ENCODE data around the gene CACNB4. TPM values are rescaled to one million over a fixed set of nuclear protein-coding genes. Genes with fewer than 3 reads are reported as not detected.

The CACNB4 gene
- total and polyA plus RNA-seq, 10 donors, result 0.14 to 5.1 (median 1.6) TPM

GRCh38 chr2:151975460-151976414 lies 123.1 kb downstream of the CACNB4 start:
- WGBS, 5 donors, result 87 to 93% (median 91%) methylated on average over 15 of the region's 15 CpGs
- TF ChIP-seq, protein P1, sequence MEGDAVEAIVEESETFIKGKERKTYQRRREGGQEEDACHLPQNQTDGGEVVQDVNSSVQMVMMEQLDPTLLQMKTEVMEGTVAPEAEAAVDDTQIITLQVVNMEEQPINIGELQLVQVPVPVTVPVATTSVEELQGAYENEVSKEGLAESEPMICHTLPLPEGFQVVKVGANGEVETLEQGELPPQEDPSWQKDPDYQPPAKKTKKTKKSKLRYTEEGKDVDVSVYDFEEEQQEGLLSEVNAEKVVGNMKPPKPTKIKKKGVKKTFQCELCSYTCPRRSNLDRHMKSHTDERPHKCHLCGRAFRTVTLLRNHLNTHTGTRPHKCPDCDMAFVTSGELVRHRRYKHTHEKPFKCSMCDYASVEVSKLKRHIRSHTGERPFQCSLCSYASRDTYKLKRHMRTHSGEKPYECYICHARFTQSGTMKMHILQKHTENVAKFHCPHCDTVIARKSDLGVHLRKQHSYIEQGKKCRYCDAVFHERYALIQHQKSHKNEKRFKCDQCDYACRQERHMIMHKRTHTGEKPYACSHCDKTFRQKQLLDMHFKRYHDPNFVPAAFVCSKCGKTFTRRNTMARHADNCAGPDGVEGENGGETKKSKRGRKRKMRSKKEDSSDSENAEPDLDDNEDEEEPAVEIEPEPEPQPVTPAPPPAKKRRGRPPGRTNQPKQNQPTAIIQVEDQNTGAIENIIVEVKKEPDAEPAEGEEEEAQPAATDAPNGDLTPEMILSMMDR (IDR thresholded peaks at IDR 0.05 in 8 of 11, conservative IDR thresholded peaks at IDR 0.05 in 3 of 11), result no peak
- TF ChIP-seq POLR2AphosphoS5 (IDR thresholded peaks at IDR 0.05) (no peak), POLR2A (IDR thresholded peaks at IDR 0.05) (no peak)
- Histone ChIP-seq H3K27me3 (replicated peaks in 1 of 7) (no peaks in the 10 kb centered on the region), H3K4me3 (no peak overlapping the region), H3K4me1 (no peaks in the 10 kb centered on the region), H3K36me3 (no peaks in the 10 kb centered on the region), H3K27ac (no peak overlapping the region), H3K9me3 (no peaks in the 10 kb centered on the region)
- DNase-seq, result no peak
- intact Hi-C loops (cut with DNase I; ENCODE audit: low total_unique reads), result no loop called here

DNA sequence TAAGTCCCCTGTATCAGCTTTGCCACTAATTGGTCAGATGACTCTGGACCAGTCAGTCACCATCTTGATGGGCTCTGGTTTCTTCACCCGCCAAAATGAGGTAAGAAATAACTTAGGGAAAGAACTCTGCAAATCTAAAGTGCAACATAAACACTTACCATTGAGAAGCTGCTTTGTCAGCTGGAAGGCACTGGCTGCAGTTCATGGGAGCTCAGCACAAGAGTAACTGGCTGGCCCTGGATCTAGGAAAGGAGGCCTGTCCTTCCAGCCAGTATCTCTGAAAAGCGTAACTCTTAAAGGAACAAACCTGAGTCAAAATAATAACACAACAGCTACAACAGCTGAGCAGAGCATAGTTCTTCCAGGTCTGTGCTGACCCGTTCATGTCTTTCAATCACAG lies 123.9 kb downstream of the CACNB4 start:
- Histone ChIP-seq H3K4me1 (no peaks in the 10 kb centered on the region), H3K27me3 (replicated peaks in 1 of 7) (no peaks in the 10 kb centered on the region), H3K36me3 (no peaks in the 10 kb centered on the region), H3K9me3 (no peaks in the 10 kb centered on the region), H3K27ac (no peak overlapping the region), H3K4me3 (no peak overlapping the region)
- 89 to 96% (median 94%) methylated on average over 3 of the region's 3 CpGs for WGBS, 5 donors
- TF ChIP-seq POLR2A (IDR thresholded peaks at IDR 0.05) (no peak), POLR2AphosphoS5 (IDR thresholded peaks at IDR 0.05) (no peak)
- TF ChIP-seq, protein P1 (IDR thresholded peaks at IDR 0.05 in 8 of 11, conservative IDR thresholded peaks at IDR 0.05 in 3 of 11), result no peak
- intact Hi-C loops (cut with DNase I; ENCODE audit: low total_unique reads), result no loop called here
- no peak for DNase-seq

- no peaks in the 10 kb centered on the region for H3K27me3 ChIP-seq (replicated peaks in 1 of 7)
- no peak overlapping the region for H3K4me3 ChIP-seq
- intact Hi-C loops (cut with DNase I; ENCODE audit: low total_unique reads), result no loop called here
- WGBS, 5 donors, result 18 to 38% (median 36%) methylated on average over 8 of the region's 8 CpGs
- TF ChIP-seq POLR2AphosphoS5 (IDR thresholded peaks at IDR 0.05) (no peak), POLR2A (IDR thresholded peaks at IDR 0.05) (no peak)
- TF ChIP-seq, protein P1 (IDR thresholded peaks at IDR 0.05 in 8 of 11, conservative IDR thresholded peaks at IDR 0.05 in 3 of 11), result no peak
- no peaks in the 10 kb centered on the region for H3K4me1 ChIP-seq
- DNase-seq, result no peak
- H3K9me3 ChIP-seq, result no peaks in the 10 kb centered on the region
- no peak overlapping the region for H3K27ac ChIP-seq
- H3K36me3 ChIP-seq, result no peaks in the 10 kb centered on the region
Observed at GRCh38 chr2:151973901-151974199, 125.0 kb downstream of the CACNB4 start.

DNA sequence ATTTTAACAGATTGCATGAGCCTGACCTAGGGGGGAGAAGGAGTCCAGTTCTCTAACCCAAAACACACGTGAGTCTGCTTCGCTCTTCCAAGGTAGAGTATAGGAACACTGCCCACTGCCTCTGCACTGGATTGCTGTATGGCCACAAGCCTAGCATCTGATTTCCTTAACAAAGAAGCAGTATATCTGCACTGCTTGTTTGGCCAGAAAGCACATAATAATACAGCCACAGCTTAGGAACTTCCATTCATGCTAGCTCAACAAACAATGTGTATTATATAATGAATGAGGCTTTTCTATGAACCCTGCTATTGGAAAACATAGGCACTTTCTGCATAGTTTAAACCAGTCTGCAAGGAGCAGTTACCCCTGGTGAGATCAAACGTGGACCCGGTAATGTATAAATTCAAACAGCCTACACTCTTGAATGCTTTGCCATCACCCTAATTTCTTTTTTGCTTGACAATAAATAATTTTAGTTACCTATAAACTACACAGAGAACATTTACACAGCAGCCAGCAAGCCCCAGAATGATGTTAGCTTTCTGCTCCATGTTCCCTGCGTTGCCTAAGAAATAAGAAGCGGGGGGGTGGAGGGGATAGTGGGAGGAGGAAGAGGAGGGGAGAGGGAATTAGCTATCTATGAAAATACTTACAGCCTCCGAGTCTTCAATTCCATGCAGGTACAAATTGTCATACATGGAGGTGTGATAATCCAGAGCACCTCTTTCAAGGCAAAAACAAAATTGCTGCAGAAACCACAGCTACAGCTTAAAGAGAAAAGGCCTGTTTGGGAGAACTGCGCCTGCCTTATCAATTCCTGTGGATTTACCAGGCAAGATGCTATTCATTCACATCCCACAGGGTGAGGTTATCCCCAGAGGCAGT lies 125.6 kb downstream of the CACNB4 start:
- TF ChIP-seq, protein P1 (IDR thresholded peaks at IDR 0.05 in 8 of 11, conservative IDR thresholded peaks at IDR 0.05 in 3 of 11), result no peak
- TF ChIP-seq POLR2AphosphoS5 (IDR thresholded peaks at IDR 0.05) (no peak), POLR2A (IDR thresholded peaks at IDR 0.05) (no peak)
- H3K36me3 ChIP-seq, result no peaks in the 10 kb centered on the region
- no peak overlapping the region for H3K27ac ChIP-seq
- H3K27me3 ChIP-seq (replicated peaks in 1 of 7), result no peaks in the 10 kb centered on the region
- DNase-seq, result no peak
- 83 to 91% (median 89%) methylated on average over 8 of the region's 8 CpGs for WGBS, 5 donors
- intact Hi-C loops (cut with DNase I; ENCODE audit: low total_unique reads), result no loop called here
- H3K9me3 ChIP-seq, result no peaks in the 10 kb centered on the region
- no peaks in the 10 kb centered on the region for H3K4me1 ChIP-seq
- no peak overlapping the region for H3K4me3 ChIP-seq
